ENCODE data around the gene HBEGF.
A peak's percentile ranks its signal among the peaks of the same experiment; 100 is the strongest.

HBEGF gene

GRCh38 chr5:140331638-140332037 lies 14.8 kb downstream of the HBEGF start:
- no peak for DNase-seq

- DNase-seq: no peak
Observed at GRCh38 chr5:140329739-140330481, 16.5 kb downstream of the HBEGF start.

GRCh38 chr5:140328036-140328764 lies 18.2 kb downstream of the HBEGF start:
- DNase-seq: no peak

GRCh38 chr5:140327589-140327988 lies 18.8 kb downstream of the HBEGF start:
- DNase-seq: no peak

- no peak for DNase-seq
Observed at GRCh38 chr5:140325486-140325885, 20.9 kb downstream of the HBEGF start.

- no peak for DNase-seq
Observed at GRCh38 chr5:140324617-140325241, 21.7 kb downstream of the HBEGF start.

- DNase-seq: no peak
Observed at GRCh38 chr5:140324041-140324600, 22.3 kb downstream of the HBEGF start.

- DNase-seq: no peak
Observed at GRCh38 chr5:140322751-140323731, 23.4 kb downstream of the HBEGF start.

GRCh38 chr5:140321796-140322195 lies 24.6 kb downstream of the HBEGF start:
- no peak for DNase-seq

GRCh38 chr5:140319833-140320232 lies 26.6 kb downstream of the HBEGF start:
- no peak for DNase-seq

GRCh38 chr5:140318792-140319191 lies 27.6 kb downstream of the HBEGF start:
- DNase-seq: no peak

- DNase-seq: no peak
Observed at GRCh38 chr5:140317859-140318258, 28.5 kb downstream of the HBEGF start.

GRCh38 chr5:140312791-140313189 lies 33.6 kb downstream of the HBEGF start:
- no peak for DNase-seq

- no peak for DNase-seq
Observed at GRCh38 chr5:140312067-140312790, 34.2 kb downstream of the HBEGF start.

- no peak for DNase-seq
Observed at GRCh38 chr5:140311011-140311467, 35.4 kb downstream of the HBEGF start.

- no peak for DNase-seq
Observed at GRCh38 chr5:140310434-140310833, 36.0 kb downstream of the HBEGF start.

GRCh38 chr5:140309706-140310249 lies 36.6 kb downstream of the HBEGF start:
- DNase-seq: no peak

- DNase-seq: no peak
Observed at GRCh38 chr5:140305471-140305870, 40.9 kb downstream of the HBEGF start.

- no peak for DNase-seq
Observed at GRCh38 chr5:140303966-140304365, 42.4 kb downstream of the HBEGF start.

GRCh38 chr5:140302786-140303639 lies 43.4 kb downstream of the HBEGF start, which contains the start of gene PFDN1:
TSS of gene PFDN1 (minus strand) at chr5:140303101. CDS start at chr5:140303073, 28 bp downstream.
- DNase-seq: peak; percentile 92
